LNCAP (cell line): ENCODE results near the gene ESR2.

Experiments used
- CTCF ChIP-seq: fragments of 450-650 bp; IDR thresholded peaks from 2 replicates; pipeline ENCODE4 v1.5.1; 2017; ENCODE audit warnings: mild to moderate bottlenecking

Gene ESR2

GRCh38 chr14:64238049-64238448, 56.1 kb downstream of the ESR2 start:
- TF ChIP-seq CTCF = no peak

GRCh38 chr14:64235652-64236640, 58.2 kb downstream of the ESR2 start:
- TF ChIP-seq CTCF = no peak

GRCh38 chr14:64234877-64235651, 59.1 kb downstream of the ESR2 start:
- TF ChIP-seq CTCF = no peak

GRCh38 chr14:64233531-64234190, 60.5 kb downstream of the ESR2 start:
- TF ChIP-seq CTCF = no peak

GRCh38 chr14:64232944-64233343, 61.2 kb downstream of the ESR2 start:
- no peak for TF ChIP-seq CTCF

- TF ChIP-seq CTCF = no peak
These were observed 61.9 kb downstream of the ESR2 start for GRCh38 chr14:64232095-64232838.

GRCh38 chr14:64229489-64229888, 64.7 kb downstream of the ESR2 start:
- TF ChIP-seq CTCF = no peak
